Stimulated activated CD8-positive, alpha-beta memory T cell treated with anti-CD3 and anti-CD28 coated beads, Interleukin-7, amount 100 ng/mL, for 48 hours (primary cell): Measurements from ENCODE around the gene CACNA1C.

Experiments
- DNase-seq, 2 donors: peaks; one replicate each; pipeline ENCODE4 v3.0.0-alpha.2; 2020; ENCODE audit warnings: low read depth in 1 of 2; ENCODE audit errors: extremely low read depth in 1 of 2

CACNA1C gene

DNA sequence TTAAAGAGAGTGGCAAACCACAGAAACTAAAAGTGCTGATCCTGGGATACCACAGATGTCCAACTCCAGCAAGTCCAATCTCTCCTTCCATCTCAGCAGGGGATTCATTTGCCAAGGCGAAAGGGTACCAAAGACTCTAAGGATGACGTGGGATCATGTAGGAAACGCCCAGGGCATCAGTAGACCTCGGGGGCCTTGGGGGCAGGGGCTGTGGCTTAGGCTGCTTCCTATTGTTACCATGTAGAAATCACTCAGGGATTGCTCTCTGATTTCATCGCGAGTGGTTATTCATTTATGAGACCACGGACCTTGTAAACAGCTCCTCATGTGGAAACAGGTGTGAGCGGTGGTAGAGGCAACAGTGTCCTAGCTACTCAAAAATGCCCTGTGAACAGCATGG, 592.7 kb downstream of the CACNA1C start:
- no peak for DNase-seq

DNA sequence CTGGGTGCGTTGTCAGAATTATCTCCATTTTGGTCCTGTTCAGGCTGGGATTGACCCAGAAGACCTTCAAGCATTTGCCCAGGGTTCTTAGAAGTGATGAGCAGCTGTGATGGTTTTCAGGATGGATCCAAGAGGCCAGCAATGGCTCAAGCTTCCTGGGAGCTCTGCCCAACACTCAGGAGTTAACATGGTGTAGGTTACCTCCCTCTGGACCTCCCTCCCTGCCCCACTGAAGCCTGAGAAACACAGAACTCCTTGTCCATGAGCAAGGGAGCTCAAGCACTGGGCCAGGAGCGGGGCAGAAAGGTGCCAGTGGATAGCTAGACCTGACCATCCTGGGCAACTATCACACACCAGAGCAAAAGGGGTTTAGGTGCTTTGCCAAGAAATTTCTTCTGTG, 593.6 kb downstream of the CACNA1C start:
- no peak for DNase-seq

DNA sequence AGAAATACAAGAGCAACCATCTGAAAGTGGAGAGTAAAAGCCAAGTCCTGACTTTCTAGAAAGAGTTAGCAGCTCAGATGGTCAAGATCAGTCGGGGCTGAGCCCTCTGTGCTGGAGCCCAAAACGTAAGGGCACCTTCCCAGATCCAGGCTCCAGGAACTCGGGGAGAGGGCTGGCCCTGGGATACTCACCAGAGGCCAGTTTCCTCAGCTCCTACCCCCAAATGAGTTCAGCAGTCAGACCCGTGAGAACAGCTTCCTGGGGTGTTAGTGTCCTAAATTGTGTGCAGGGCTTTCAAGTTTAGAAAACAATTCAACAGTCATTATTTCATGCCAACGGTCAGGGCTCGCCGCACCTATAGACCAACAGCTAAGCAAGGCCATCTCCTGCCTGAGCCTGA, 594.4 kb downstream of the CACNA1C start:
- DNase-seq: no peak

DNA sequence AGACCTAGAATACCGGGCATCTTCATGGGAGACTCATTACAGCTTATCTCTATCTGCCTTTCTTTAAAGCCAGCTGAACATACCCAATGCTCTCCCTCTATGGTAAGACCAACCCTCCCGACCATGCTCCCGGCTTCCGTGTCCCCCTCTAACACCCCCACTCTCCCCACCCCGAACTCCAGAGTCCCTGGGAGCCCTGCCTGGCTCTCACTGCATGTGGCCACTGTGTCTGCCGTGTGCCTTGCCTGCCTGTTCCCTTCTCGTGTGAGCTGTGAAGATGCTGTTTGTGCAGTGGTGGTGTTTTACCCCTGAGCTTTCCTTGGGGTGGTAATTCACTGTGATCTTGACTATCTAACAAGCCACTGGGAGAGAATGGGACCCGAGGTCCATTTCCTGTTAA, 595.6 kb downstream of the CACNA1C start:
- no peak for DNase-seq

DNA sequence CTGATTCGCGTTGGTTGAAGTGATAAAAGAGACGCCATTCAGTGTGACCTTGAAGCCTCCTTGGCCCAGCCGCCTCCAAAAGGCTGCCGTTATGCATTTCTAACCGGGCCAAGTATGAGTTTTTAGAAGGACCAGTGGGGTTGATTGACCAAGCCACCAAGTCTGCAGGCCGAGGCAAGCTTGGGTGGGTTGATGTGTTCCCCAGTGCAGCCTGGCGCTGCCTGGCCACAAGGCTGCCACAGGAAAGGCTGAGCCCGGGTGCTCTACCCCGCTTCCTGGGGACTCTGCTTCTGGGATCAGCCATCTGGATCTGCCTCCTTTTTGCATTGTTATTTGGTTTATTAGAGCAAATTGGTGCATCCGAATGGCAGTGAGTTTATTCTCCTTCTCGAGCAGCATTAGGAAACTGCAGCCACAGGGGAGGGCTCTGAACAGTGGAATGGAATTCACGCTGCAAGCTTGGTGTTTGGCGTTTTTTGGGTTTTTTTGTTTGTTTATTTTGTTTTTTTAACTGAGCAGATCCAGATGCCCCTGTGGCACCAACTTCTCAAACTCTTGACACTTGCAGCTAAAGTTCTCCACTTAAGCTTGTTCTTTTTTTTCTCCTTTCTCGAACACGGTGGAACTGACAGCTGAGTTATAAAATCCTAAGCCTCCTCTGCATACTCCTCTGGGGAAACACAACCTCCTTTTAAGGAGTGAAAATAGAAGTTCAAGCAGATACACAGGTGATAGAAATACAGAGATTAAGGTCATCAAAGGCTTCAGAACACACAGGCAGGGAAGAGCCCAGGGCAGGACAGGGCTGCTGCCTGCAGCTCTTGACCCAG, 596.6 kb downstream of the CACNA1C start:
- no peak for DNase-seq

DNA sequence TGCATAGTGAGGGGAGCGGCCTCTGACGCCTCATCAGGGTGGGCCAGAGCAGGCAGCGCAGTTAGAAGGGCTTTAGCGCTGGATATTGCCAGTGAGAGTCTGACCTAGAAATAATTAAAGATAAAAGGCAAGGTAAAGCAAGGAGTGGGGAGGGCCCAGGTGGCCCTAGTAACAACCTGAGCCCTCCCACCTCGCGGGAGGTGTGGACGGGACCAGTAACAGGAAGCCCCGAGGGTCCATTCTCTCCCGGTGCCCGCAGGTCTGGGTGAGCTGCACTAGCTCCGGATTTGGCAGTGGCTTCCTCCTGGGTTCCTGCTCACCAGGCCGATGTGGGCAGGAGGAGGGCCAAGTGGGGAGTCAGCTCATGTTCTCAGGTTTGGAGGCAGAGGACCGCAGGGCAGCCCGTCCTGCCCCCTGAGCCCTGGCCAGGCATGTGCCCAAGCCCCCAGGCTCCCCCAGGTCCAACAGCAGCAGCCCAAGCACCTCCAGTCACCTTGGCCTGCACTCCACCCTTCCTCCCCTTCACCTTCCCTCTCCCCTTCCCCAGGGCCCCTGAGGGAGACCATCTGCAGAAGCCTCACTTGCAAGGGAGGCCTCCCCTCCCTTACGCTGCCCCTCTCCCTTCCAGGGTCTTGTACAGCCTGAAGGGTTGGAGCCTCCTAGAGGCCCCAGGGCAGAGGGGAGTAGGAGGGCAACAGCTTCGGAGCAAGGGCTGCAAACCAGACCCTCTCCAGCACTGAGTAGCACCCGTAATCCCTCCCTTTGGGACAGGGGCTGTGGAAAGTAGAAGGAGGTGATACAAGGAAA, 597.7 kb downstream of the CACNA1C start:
- DNase-seq: no peak

DNA sequence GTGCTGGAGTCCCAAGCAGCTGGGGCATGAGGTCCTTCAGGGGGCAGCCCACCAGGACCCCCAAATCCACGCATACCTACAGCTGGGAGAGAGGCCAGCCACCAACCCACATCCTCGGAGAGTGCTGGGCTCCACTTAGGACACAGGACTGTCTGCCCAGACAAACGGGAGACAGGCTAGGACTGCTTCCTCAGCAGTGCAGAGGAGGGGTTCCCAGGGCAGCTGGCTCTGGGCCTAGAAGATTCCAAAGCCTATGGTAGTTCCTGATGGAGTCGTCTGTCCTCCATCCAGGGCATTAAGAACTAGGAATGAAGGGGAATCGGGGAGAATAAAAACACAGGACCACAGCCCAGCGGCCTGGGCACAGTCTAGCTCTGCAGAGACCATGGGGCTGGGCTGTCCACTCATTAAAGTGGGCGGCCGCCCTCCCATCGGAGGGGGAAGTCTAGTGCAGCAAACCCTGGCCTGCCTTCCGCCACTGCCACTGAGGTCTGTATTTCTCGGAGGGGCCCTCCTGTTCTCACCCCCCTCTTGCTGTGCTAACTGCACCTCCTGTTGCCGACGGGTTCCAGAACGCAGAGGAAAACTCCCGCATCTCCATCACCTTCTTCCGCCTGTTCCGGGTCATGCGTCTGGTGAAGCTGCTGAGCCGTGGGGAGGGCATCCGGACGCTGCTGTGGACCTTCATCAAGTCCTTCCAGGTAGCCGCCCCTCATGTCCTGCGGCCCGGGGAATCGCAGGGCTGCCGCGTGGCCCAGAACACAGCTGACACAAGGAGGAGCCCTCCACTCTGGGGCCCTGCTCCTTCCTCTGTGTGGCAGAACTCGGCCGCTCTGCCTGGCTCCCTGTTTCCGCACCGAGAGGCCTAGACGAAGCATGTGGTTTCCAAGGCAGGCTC, 598.5 kb downstream of the CACNA1C start:
- no peak for DNase-seq

DNA sequence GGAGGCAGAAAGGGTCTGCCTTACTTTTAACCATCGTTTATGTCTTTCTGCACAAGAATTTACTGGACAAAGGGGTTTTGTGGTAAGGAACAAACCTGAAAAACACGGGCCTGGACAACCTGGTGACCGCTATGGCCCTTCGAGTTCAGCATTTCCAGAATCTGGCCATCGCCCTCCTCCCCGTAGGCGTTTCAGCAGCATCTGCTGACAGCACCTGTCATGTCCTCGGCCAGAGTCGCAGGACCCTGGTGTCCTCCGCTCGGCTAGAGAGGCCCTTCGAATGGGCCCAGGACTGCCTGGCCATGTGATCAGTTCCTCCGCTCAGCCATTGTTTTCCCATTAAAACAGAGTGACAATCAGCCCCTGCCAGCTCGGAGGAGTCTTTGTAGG, 599.2 kb downstream of the CACNA1C start:
- no peak for DNase-seq

DNA sequence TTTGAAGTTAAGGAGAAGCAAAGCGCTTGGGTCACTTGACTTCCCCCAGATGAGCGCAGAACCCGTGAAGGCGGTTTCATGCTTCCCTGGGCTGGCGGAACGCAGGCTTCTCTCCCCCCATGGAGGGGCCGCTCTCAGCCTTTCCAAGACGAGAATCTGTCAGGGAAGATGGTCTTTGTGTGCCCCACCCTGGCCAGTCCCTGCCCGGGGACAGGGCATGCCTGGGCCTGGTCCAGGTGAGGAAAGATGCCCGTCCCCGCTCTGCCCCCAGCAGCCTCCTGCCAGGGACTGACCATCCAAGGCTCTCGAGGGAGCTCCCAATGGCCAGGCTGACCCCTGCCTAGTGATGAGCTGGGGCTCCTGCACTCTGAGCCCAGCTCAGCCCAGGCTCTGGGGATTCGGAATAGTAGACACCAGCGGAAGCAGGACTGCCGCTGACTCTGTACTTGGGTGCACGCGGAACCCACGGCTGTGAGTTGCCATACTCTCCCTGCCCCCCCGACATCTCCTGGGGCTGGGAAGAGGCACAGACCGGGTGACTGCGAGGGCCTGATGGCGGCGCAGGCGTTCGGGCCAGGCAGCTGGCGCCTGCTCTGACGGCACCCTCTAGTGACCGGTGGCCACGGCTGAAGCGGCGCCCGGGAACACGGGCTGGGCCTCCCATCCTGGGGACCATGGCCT, 599.8 kb downstream of the CACNA1C start:
- no peak for DNase-seq

DNA sequence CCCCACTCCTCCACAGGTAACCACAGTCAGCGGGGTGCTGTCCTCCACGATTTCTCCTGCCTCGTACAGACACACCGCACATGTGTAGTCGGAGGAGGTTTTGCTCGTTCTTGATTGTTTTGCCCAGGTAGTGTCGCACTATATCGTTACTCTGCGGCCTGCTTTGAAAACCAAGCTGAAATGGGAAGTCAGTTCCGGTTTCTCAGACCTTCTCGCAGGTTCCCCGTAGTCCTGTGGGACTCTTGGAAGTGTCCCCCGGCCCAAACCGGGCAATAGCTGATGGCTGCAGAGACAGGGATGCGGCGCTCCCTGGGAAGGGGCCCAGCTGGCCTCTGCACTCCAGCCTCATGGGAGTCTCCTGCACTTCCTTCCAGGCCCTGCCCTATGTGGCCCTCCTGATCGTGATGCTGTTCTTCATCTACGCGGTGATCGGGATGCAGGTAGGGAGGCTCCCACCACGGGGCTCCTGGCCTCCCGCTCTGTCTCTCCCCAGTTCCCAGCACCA, 600.7 kb downstream of the CACNA1C start:
- DNase-seq: no peak

DNA sequence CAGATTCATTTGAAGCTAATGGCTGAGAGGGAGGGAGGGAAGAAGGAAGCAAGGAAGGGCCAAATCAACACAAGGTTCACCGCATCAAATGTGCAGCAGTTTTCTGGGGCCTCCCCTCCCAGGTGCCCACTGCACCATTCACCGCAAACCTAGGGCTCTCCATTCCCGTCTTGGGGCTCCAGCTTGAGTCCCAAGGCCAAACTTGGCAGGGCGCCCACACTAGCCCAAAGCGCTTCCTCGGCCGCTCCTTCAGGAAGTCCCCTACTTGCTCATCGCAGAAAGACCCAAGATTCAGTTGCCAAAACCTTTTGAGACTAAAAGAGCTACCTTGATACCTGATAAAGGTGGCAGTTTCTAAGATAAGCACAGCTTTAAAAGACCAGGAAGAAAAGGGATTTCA, 601.5 kb downstream of the CACNA1C start:
- no peak for DNase-seq

DNA sequence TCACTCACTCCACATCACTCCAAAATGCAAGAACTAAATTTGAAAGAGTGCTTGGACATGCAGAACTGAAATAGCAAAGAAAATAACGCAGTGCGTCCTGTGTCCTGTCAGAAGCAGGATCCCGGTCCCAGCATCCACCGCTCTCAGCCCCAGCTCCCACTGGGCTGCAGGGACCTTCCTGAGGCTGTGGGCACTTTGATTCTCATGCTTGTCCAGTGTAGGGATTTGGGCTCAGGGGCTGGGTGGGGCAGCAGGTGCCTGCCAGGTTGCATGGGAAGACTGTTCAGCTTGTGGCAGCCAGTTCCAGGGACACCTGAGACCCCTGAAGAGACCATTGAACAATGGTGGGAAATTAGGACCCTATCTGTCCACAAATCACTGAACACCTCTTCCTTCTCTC, 602.0 kb downstream of the CACNA1C start:
- no peak for DNase-seq

DNA sequence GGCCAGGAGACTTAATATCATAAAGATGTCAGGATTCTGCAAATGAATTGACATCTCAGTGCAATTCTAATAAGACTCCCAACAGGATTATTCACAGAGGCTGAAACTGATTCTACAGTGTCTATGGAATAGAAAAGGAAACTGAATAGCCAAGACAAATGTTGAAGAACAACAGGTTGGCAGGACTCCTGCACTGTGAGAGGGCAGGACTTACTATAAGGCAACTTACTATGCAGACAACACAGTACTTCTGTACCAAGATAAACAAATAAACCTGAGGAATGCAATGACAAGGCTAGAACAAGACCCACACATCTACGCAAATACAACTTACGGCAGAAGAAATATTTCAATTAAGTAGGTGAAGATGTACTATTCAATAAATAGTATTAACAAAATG, 609.7 kb downstream of the CACNA1C start:
- no peak for DNase-seq

DNA sequence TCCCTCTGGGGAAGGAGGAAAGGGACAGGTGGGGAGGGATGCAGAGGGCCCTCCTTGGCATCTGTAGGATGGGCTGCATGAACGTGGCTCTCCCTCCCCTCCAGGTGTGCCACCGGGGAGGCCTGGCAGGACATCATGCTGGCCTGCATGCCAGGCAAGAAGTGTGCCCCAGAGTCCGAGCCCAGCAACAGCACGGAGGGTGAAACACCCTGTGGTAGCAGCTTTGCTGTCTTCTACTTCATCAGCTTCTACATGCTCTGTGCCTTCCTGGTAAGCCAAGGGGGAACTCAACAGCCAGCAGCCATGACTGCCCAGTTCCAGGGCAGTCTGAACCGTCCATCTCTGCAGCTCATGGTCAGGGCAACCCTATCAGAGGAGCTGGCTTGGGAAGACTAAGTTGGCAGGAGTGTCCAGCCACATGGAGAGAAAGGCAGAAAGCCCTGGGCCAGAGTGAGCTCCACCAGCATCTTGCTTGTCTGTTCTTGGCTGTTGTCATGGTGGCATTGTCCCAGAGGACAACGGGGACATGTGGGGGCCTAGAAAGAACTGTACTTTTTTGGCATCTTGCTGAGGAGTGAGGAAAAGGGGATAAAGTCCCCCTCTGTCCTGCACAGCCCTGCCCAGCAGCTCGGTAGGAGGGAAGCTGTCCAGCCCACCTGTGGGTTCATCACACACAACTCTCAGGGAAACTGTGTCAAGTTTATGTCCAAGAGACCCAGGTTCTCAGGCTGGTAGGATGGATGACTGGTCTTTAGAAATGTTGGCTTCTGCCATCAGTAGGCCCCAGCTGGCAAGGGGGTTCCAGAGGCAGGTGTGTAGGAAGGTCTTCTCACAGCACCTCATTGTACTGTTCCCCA, 612.2 kb downstream of the CACNA1C start:
- no peak for DNase-seq

DNA sequence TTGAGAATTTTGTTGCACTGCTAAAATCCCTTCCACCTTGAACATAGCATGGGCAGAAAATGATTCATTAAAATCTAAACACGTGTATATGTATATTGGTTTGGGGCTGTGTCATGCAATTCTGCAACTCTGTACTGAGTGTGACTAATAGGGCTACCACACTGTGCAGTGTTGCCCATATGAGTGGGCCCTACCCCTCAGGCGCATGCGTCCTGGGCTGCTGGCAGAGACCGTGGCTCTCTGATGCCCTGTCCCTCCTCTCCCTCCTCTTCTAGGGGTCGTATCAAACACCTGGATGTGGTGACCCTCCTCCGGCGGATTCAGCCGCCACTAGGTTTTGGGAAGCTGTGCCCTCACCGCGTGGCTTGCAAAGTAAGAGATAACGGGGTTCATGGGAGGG, 613.6 kb downstream of the CACNA1C start:
- no peak for DNase-seq

DNA sequence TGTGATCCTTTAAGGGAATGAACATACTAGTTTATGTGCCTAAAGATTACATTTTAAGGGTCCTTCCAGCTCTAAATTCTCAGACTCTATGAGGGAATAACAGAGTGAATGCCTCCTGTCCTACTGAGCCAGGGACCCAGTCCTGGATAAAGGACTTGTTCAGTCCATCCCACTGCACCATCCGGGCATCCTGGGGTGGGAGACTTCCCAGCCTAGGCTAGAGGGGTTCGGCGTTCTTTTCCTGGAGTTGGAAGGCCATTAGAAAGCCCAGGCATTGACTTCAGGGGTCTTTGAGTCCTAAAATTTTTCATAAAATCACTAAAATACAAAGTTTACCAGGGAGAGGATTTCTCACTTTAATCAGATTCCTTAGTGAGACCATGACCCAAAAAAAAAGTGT, 614.1 kb downstream of the CACNA1C start:
- DNase-seq: no peak

DNA sequence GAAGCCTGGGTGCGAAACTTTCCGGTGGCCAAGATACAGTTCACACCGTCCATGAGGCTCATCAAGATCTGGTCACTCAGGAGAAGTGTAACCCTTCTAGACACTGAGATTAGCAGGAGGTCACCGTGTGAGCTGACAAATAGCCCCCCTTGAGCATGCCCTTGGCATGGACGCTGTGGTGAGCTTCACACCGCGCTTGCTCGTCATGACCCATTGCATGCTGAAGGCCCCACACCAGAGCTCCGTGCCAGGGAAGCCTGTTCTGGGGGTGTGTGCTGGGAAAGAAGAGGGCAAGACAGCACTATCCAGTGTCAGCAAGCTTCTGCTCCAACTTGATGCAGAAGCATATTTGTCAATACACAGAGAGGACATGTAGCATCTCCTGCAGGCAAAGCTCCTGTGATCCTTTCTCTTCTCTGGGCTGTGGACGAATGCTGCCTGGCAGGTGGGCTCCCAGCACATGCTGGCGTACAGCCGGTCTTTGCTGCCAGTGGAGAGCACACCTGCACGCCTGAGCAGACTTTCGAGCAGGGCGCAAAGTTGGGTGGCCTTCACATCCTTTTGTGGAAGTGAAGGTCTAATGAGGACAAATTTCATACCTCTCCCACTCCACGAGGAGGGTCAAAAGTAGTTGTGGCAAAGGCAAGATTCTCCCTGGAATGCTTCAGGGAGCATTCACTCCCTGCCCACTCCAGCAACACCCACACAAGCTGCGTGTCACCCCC, 615.1 kb downstream of the CACNA1C start:
- DNase-seq: no peak

DNA sequence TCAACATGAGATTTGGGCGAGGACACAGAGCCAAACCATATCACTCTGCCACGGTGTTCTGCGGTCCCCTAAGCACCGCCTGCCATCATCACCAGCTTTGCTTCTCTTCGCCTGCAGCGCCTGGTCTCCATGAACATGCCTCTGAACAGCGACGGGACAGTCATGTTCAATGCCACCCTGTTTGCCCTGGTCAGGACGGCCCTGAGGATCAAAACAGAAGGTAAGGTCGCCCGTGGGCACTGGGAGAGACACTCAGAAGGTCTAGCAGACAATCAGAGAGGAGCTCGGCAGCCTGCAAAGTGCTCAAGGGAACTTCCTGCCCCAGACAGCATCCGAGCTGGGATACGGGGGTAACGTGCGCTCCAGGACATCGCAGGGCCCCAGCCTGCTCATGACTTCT, 616.0 kb downstream of the CACNA1C start:
- no peak for DNase-seq

DNA sequence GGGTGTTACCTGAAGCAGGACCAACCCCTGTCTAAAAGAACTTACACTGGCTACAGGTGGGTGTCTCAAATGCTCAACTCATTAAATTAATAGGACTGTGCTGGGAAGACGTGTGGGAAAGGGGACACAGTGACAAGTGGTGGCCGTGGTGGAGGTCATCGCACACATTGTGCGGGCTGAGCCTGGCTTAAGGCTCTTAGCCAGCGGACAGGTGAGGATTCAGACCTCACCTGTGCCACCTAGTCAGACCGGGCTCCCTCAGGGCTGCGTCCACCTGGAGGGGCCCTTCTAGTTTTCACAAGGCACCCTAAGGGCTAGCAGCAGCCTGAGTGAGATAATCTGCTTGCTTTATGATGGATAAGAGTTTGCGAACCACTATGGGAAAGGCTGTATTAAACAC, 616.8 kb downstream of the CACNA1C start:
- DNase-seq: no peak
